Tracheal epithelial cell (primary cell): ENCODE data around the gene PSMB3. TPM values are rescaled to one million over a fixed set of nuclear protein-coding genes. Genes with fewer than 3 reads are reported as not detected.

ENCODE experiments used
- total RNA-seq: library from RNA; depleted of rRNA; stranded (reverse); fragments of >200 nt; gene quantifications from 2 replicates; pipeline ENCODE4 v1.2.1, GENCODE V29; 2014

The PSMB3 gene
- 181 and 296 TPM in 2 replicates for total RNA-seq

GRCh38 chr17:38752308-38753070 lies at the start of gene PSMB3:
PSMB3 (plus strand) TSS chr17:38752741; CDS start chr17:38752827, 86 bp downstream.

GRCh38 chr17:38704606-38705522 lies 47.7 kb upstream of the PSMB3 start, which contains the start of gene MLLT6:
MLLT6 (plus strand) TSS chr17:38705273; CDS start chr17:38705633, 360 bp downstream.

GRCh38 chr17:38729886-38730525 lies 22.5 kb upstream of the PSMB3 start, which contains the start of gene CISD3:
CISD3 (plus strand) TSS chr17:38730341; CDS start chr17:38730359, 18 bp downstream.

GRCh38 chr17:38748149-38748891 lies 4.2 kb upstream of the PSMB3 start, which contains the start of gene PCGF2:
PCGF2 (minus strand) TSS chr17:38748336; CDS start chr17:38740402, 7,934 bp downstream.

GRCh38 chr17:38799501-38800236 lies 47.1 kb downstream of the PSMB3 start, which contains the start of gene PIP4K2B:
PIP4K2B (minus strand) TSS chr17:38799556; CDS start chr17:38799424, 132 bp downstream.

Other genes starting within 250 kb of the PSMB3 start
- 0.24 and 1.7 TPM in 2 replicates for gene SRCIN1, start 146.8 kb upstream of the PSMB3 start, total RNA-seq
- 3.8 and 6.0 TPM in 2 replicates for gene EPOP, start 77.8 kb upstream of the PSMB3 start, total RNA-seq
- gene MLLT6, start 47.5 kb upstream of the PSMB3 start, total RNA-seq: 13.6 and 15.9 TPM in 2 replicates
- gene CISD3, start 22.4 kb upstream of the PSMB3 start, total RNA-seq: 2.8 and 4.8 TPM in 2 replicates
- gene PCGF2, start 4.4 kb upstream of the PSMB3 start, total RNA-seq: 1.4 and 4.0 TPM in 2 replicates
- gene PIP4K2B, start 46.8 kb downstream of the PSMB3 start, total RNA-seq: 32.0 and 38.8 TPM in 2 replicates
- 7.5 TPM in 2 replicates for gene CWC25, start 72.6 kb downstream of the PSMB3 start, total RNA-seq
- gene RPL23, start 101.0 kb downstream of the PSMB3 start, total RNA-seq: 1,911 and 1,953 TPM in 2 replicates
- gene LASP1, start 117.3 kb downstream of the PSMB3 start, total RNA-seq: 47.1 and 89.9 TPM in 2 replicates
- gene FBXO47, start 214.7 kb downstream of the PSMB3 start, total RNA-seq: under 0.01 TPM in 1 of 2 replicates, not detected in the other